T-helper 2 cell treated with Interferon-gamma antibody and Interleukin-4, amounts not matched to agents 100 ng/mL and 5 ng/mL, for 36 hours (primary cell): ENCODE measurements around the gene SBSN. TPM values are rescaled to one million over a fixed set of nuclear protein-coding genes. Genes with fewer than 3 reads are reported as not detected.

Experiments used
- intact Hi-C: fragments of 100-400 bp; cut with micrococcal nuclease; formaldehyde crosslinking; loops from one replicate; pipeline ENCODE4 v1.15.1; 2023
- total RNA-seq: library from RNA; stranded (reverse); gene quantifications from 2 replicates; pipeline ENCODE4 v1.2.3, GENCODE V29; 2022

Gene SBSN
- total RNA-seq, 1 donor from 2014 or later = not detected

DNA sequence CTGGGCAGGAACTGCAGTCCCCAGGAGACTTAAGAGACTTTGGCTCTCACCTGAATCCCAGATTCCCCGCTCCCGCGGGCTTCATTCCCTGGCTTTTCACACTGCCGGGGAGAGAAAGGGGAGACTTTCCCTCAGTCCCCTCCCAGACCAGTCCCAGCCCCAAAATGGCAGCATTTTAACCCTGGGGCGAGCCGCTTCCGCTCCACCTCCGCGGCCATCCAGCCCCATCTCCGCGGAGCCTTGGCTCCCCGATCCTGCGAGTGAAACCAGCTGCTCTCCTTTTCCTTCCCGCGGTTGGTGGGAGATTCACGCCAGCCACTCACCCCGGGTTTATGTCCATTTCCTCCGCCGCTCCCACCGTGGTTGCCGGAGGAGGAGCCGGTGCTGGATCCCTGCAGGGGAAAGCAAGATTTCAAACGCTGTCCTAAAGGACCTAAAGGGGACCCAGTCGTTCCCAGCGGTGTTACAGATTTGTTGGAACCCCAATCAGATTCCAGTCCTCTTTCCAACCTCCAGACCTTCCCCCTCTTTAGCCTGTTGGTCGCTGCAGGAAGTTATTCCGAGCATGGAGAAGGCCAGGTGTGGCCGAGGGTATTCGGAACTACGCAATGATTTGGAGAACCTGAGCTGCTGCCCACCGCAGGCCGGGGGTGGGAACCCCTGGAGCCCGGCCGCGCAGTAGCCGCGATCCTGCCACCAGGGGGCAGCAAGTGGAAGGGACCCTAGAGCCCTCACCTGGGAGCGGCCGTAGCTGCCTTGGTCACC, 18.1 kb downstream of the SBSN start:
- intact Hi-C loops = loop anchor here (1.0 kb wide), 1 partner anchor 82 kb away; no protein-coding TSS in a partner anchor

DNA sequence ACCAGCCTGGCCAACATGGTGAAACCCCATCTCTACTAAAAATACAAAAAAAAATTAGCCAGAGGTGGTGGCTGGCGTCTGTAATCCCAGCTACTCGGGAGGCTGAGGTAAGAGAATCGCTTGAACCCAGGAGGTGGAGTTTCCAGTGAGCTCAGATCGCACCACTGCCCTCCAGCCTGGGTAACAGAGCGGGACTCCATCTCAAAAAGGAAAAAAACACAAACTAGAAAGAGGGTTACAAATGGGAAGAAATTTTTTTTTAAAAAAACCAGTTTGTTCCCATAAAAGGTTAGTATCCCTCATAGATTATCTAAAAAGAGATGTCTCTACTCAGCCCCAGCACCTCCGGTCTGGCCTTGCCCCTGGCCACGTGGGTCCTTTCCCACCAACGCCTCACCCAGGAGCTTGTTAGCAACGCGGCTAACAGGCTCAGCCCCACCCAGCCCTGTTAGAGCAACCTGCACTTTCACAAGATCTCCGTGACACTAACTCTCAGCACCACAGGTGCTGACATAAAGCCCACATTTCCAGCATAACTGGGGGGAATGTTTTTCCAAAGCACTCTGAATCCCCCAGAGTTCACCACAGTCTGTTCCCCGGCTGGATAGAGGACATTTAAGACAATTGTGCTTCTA, 19.0 kb downstream of the SBSN start:
- intact Hi-C loops = no loop called here

DNA sequence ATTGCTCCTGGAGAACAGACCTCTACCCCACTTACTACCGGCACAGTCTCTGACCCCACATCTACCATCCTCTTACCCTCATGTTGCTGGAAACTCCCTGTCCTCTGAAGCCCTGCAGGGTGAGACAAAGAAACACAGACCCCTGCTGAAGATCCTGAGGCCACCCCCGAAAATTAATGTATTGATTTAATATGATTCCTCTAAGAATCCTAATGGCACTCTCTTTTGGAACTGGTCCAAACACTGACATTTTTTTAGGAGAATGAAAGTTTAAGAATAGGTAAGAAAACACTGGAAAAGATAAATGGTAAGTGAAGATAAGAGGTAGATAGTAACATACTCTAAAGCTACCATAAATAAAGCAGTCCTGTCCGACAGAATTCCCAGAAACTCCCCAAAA, 20.0 kb downstream of the SBSN start:
- intact Hi-C loops = no loop called here

DNA sequence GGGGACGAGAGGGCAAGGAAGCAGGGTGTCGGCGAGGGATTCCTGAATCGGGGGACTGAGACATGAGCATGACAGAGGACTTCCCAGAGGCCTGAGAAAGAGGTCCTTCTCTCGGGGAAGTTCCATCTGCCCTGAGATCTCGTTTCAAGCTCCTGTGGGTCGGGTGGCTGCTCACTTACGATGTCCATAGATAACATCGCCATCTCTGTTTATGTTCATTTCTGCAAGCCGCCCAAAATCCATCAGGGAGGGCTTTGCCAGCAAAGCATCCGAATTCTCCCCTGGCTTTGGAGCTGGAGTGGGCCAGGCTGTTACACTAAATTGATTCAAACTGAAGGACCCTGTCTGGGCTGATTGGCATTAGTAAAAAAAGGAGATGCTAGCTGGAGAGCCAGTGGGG, 20.6 kb downstream of the SBSN start:
- intact Hi-C loops = no loop called here

DNA sequence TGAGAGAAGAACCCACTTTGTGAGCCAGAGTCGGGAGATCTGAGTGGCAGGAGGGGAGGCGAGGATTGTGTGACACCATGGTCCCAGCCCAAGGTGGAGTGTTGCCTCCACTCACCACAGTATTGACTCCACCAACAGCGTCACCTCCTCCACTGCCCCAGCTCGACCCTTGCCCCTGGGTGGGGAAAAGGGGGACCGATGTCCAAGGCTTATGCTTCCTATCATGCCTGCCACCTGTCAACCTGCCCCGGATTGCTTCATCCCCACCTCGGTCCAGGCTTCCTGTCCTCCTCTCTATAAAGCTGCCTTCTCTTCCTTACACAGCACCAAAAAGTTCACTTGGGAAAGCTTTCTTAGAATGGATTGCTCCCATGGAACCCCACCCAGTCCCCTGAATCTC, 22.1 kb downstream of the SBSN start:
- intact Hi-C loops = no loop called here

DNA sequence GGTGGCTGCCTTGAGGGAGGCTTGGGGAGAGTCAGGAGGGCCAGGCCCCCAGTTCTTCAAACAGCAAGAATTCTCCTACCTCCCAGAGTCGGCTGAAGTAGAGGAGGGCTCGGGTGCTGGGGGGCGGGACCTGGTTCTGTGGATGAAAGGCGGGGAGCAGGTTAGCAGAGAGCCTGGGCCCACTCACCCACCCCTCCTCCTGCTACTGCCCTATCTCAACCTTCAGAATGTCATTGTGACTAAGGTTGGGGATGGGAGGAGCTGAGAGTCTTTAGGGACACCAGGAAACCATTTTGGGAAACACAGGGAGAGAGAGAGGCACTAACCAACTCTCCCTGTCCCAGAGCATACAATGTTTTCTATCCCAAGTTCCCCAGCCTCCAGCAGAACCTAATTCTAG, 25.4 kb downstream of the SBSN start:
- intact Hi-C loops = no loop called here

DNA sequence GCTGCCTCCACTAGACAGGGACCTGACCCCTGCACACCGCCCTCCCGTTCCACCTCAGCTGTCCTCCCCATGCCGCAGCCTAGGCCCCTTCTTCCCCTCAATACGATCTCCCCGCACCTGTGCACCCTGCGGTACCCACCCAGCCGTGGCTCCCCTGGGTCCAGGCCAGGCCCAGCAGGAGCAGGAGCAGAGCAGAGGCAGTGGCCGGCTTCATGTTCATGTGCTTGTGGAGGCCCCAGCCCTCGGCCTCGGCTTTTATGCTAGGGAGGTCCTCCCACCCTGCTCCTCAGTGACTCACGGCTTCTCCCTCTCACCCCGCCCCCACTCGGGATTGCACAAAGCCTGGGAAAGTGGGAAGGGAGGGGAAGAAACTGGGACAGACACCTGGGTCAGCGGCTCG, 26.4 kb downstream of the SBSN start:
- intact Hi-C loops = no loop called here

DNA sequence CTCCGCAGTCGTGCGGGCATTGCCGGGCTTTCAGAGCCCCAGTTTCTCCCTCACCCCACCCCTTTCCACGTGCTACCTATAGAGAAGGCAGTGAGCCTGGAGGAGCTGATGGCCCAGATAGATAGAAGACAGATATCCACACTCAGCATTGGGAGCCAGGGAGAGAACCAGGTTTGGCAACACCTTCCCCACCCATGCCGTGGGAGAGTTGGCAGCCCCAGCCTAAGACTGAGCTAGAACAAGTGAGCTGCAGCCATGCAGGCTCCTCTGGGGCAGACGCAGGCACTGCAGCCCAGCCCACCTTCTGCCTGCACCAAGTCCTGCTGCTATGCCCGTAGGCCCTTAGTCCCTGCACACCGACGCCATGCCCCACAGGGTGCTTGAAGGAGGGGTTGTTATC, 27.5 kb downstream of the SBSN start:
- intact Hi-C loops = no loop called here

DNA sequence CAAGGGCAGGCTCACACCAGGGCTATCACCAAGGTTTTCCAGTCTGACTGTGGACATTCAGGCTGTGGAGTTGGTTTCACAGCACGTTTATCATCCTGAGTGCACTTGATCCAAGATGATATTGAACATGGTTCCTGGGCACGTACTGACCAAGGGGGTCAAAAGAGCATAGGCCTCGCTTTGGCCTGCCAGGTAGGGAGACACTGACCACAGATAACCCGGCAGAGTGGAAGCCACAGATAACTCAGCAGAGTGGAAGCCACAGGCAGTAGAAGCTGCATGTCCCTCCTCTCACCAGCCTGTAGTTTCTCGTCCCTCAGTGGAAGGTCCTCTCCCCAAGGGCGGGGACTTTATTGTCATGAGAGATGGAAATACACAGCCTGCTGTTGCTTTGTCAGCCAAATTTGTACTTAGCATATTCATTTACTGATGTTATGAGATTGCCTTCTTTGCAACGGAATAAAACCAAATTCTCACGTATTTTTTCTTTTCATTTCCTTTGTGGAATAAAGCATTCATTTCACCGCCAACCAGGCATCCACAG, 29.1 kb downstream of the SBSN start:
- intact Hi-C loops = no loop called here

DNA sequence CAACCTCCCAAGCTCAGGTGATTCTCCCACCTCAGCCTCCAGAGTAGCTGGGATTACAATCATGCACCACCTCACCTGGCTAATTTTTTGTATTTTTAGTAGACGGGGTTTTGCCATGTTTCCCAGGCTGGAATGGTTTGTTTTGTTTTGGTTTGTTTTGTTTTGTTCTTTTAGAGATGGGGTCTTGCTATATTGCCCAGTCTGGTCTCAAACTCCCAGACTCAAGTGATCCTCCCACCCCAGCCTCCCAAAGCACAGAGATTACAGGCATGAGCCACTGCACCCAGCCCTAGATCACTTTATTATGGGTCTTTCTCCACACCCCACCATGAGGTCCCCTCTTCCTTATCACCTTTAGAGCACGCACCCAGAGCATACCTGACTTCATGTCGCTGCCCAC, 29.9 kb downstream of the SBSN start:
- intact Hi-C loops = no loop called here

DNA sequence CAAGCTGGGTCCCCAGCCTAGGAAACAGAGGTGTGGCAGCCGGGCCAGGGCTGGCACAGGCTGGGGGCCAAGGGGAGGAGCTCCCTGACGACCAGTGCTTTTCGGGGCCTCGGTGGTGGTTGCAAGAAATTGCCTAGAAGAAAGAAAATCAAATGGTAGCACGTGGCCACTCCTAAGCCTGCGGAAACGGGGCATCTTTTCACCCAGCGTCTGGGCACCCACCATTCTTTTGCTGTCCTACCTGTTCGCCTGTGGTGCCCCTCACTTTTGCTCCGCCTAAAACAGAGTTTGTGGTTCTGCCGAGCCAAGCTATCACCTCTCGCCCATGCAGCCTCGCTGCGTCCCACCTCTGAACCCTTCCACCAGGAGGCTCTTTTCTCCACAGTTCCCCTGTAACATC, 30.7 kb downstream of the SBSN start:
- intact Hi-C loops = no loop called here

DNA sequence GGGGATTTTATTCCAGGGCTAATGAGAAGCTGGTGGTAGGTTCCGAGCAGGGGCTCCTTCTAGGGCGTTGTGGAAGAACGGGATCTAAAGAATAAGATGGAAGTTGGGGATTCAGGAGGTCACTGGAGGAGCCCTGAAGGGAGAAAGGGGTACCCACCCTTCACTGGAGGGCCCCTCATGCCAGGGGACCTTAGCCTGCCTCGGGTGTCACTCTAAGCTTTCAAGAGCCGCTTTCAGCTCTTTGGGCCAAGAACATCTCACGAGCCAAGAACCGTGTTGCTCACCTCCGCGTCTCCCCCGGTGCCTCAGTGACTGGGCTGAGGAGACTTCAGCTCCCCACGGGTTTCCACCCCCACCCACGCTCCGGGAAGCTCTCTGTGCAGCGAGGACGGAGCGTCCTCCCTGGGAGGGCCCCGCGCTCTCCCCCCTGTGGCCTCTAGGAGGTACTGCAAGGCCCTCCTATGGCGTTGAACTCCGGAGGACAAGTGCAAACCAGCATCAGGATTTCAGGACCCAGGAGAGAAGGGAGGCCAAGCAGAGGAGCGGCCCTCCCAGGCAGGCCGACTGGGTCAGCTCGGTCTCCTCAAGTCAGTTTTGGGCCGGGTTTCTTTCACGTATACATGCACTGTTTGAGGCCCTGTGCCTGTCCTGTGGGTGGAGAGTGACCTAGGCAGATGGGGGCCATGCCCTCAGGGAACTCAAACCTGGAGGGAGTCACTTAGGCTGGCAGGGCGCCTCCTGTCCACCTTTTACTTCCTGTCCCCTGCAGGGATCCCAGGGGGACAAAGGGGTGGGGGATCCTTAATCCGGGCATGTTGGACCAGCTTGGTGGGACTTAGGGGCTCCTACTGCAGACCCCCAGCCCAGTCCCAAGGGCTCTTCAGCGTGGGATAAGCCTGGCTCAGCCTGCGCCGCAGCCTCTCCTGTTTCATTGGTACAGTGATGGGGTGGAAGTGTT, 32.7 kb downstream of the SBSN start:
- intact Hi-C loops = loop anchor here (1.0 kb wide), 1 partner anchor 143 kb away; no protein-coding TSS in a partner anchor

DNA sequence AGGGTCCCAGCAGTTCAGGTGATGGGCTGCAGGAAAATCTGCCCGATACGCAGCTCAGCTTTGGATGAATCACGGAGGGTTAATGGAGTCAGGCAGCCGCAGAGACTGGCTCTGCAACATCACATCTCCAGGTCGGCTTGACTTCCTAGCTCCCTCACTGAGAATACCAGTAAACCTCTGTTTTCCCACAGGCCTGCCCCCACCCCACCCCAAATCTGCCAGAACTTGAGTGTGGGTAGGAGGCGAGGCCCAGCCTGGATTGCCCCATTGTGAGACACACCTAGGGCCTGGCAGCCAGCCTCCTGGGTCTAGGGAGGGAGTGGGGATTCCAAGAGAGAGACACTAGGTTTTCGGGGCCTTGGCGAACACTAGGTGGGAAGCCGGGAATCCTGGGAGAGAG, 34.1 kb downstream of the SBSN start:
- intact Hi-C loops = no loop called here

DNA sequence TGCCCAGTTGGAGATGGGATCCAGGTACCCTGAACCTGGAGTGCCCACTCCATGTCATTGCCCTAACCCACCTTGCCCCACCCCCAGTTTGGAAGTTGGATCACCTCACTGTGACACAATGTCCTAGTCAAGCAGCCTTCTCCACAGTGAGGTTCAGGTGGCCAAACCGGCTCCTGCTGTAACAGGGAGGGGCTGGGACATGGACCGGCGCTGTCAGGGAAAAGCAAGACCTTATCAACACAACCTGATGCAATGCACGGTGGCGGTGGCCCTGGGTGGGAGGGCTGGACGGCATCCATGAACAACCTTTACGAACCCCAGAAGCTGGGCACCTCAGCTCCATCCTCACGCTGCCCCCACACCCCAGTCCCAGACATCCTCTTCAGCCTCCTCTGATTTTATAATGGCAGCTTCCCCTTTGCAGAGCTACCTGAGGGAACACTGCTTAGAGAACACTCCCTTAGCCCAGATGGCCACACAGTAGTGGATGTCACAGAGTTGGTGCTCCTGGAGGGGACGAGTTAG, 36.2 kb downstream of the SBSN start:
- intact Hi-C loops = no loop called here

DNA sequence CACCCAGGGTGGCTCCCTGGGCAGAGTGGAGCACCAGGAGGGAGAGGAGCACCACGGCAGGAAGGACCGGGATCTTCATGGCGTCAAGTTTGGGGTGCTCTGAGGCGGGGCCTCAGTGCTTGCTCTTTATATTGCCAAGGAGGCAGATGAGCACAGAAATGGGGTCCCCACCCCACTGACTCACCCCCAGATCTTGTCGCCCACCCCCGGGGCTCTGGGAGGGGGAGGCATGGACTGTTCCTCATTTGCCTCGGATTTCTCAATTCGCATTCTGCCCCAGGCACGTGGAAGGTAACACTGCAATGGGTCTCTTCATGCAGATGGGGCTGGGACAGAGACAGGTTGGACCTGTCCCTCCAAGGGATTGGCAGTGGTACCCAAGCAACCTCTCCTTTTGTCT, 37.7 kb downstream of the SBSN start, which contains the start of gene KRTDAP:
TSS of gene KRTDAP (minus strand) at position 101 of the 400 bp plus-strand sequence. CDS start at position 79, 22 bp downstream.
- intact Hi-C loops = no loop called here

DNA sequence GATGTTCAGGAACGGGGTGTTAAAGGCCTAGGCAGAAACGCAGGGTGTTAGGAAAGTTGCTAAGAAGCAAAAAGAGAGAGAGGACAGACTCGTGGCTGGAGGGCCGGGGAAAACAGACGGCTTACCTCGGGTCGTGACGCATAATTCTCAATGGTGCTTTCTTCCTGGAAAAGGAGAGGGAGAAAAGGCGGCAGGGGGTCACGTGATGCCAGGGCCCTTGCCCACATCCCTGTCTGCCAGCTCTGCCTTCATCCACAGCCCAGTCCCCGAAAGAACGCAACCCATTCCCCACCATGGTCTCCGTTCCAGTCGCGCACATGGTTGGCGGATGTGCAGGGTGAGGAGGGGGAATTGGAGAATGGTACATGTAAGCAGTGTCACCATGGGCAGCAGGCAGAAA, 39.4 kb downstream of the SBSN start:
- intact Hi-C loops = no loop called here

DNA sequence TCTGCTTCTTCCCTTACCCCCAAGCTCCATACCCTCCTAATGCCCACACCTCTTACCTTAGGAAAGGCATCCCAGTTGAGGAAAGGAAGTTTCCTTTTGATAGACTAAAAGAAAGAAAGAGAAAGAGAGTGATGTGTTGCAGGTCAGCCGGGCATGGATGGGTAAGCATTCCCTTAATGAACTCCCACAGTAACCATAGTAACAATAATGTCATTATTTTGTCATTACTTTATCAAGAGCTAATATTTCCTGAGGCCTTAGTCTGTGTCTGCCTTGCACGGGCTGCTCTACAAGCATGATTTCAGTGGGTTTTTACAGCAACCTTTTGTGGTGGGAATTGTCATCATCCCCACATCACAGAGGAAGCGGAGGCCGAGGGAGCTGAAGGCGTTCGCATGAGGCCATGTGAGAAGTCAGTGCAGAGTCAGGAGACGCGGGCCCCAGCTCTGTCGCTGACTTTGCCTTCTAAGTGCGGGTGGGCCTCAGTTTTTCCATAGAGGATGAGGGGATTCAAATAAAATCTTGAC, 40.4 kb downstream of the SBSN start:
- intact Hi-C loops = no loop called here

DNA sequence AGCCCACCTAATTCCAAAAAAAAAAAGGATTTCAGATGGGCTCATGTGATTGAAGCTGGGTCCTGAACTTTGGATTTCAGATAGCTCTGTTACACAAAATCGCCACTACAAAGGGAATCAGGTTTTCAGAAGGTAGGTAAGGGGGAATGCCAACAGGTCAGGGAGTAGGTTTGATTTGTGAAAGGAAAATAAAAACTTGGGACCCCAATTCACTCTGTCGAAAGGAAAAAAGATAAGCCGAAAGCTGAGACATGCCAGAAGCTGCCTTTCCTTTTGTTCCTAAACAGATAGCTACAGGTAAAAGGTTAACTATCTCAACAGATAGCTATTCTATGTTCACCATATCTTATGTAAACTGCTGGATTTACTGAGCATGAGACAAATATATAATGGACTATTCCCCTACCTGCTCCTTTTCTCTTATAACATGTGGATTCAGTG, 41.8 kb downstream of the SBSN start:
- intact Hi-C loops = no loop called here

DNA sequence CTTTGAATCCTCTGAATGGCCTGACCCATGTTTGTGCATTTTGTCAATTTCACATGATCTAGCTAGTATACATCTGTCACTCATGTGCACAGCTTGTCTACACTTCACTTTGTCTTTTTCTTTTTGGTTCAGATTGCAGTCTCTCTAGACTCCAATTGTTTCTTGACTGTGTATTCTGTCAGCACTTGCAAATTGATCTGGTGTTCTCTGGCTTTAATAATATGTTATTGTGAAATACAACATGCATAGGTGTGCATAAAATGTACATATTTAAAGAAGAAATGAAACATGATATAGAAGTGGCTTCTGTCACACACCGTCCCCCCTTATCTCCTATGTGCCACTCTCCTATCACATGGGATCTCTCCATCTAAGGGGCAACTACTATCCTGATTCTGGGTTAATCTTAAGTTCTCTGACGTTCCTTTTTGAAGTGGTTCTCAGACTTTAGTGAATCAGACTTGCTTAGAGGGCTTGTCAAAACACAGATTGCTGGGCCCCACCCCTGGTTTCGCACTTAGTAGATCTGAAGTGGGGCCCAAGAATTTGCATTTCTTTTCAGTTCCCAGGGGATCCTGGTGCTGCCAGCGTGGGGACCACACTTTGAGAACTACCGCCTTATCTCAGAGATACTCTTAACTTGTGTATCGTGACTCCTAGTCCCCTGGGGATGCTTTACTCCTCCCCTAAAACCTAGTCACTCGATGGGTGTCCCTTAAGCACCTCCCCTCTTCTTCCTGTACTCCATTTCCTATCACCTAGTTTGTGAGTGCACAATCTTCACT, 43.7 kb downstream of the SBSN start:
- intact Hi-C loops = no loop called here

DNA sequence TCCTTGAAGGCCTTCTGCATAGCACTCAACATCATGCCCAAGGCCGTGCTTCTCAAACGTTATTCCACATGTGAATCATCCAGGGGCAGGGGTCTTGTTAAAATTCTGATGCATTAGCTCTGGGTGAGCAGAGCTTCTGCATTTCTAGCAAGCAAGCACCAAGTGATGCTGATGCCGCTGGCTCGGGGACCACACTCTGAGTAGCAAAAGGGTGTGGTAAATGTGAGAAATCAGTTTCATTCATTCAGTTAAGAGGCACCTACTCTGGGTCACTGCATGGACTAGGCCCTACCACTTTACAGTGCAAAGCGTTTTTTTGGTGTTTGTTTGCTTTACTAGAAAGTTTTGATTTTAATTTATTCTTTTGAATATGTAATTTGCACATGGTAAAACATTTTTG, 45.0 kb downstream of the SBSN start:
- intact Hi-C loops = no loop called here
